IMR-90 (cell line): ENCODE data around the gene INTS11. TPM values are rescaled to one million over a fixed set of nuclear protein-coding genes. Genes with fewer than 3 reads are reported as not detected.

Experiments used
- ATAC-seq: fragments of 200-7000 bp; cut with Tn5 transposase; 2 replicates; pipeline ENCODE4 v1.9.1; 2020; ENCODE audit warnings: low read depth, mild to moderate bottlenecking, moderate library complexity
- BruUV-seq: library from RNA; stranded (reverse); fragments of 400-500 nt; replicated peaks from 2 replicates; lab custom pipeline; 2021; lab: Mats Ljungman, UMichigan
- CTCF ChIA-PET: fragments of 300-600 bp; formaldehyde crosslinking; extraction: SDS; loops from one replicate; lab custom pipeline; 2021; ENCODE audit warnings: antibody characterized with exemption; lab: Yijun Ruan, JAX
- POLR2A ChIA-PET: fragments of 300-600 bp; sonication (Branson Sonifier 250); formaldehyde crosslinking; loops from one replicate; lab custom pipeline; 2022; ENCODE audit warnings: antibody characterized with exemption; ENCODE audit not compliant: unreplicated experiment; lab: Charles Lee
- DNase-seq: peaks from one replicate; pipeline ENCODE4 v3.0.0; 2013
- H2AFZ ChIP-seq: replicated peaks from 2 replicates; pipeline ENCODE3; 2013; ENCODE audit warnings: low read length, mild to moderate bottlenecking; ENCODE audit not compliant: poor library complexity
- H2AK5ac ChIP-seq: 2 replicates; pipeline ENCODE4 v1.6.1; 2013; ENCODE audit warnings: low read depth, low read length, inconsistent platforms
- H2AK9ac ChIP-seq: replicated peaks from 2 replicates; pipeline ENCODE3; 2013; ENCODE audit warnings: mild to moderate bottlenecking, low read depth, low read length, moderate library complexity; ENCODE audit not compliant: poor library complexity
- H2BK120ac ChIP-seq: 2 replicates; pipeline ENCODE4 v1.6.1; 2013; ENCODE audit warnings: low read depth, low read length, inconsistent platforms
- H2BK15ac ChIP-seq: 3 replicates; pipeline ENCODE4 v1.6.1; 2013; ENCODE audit warnings: low read depth, low read length, inconsistent platforms
- H2BK20ac ChIP-seq: 2 replicates; pipeline ENCODE4 v1.6.1; 2013; ENCODE audit warnings: low read depth, mild to moderate bottlenecking, inconsistent platforms, low read length, moderate library complexity
- H2BK5ac ChIP-seq: 2 replicates; pipeline ENCODE4 v1.6.1; 2013; ENCODE audit warnings: mild to moderate bottlenecking, low read depth, low read length, inconsistent platforms; ENCODE audit not compliant: poor library complexity, severe bottlenecking
- H3K14ac ChIP-seq: replicated peaks from 2 replicates; pipeline ENCODE4 v1.6.1; 2013; ENCODE audit warnings: low read depth, low read length, inconsistent platforms
- H3K18ac ChIP-seq: 2 replicates; pipeline ENCODE4 v1.6.1; 2013; ENCODE audit warnings: low read depth, low read length, control low read depth
- H3K23ac ChIP-seq: 2 replicates; pipeline ENCODE4 v1.6.1; 2013; ENCODE audit warnings: low read depth, low read length, inconsistent platforms
- H3K27ac ChIP-seq: 2 replicates; pipeline ENCODE4 v1.5.1; 2013; ENCODE audit warnings: mild to moderate bottlenecking, control low read depth, low read length; ENCODE audit not compliant: insufficient read depth
- H3K27me3 ChIP-seq: 2 replicates; pipeline ENCODE4 v1.6.1; 2013; ENCODE audit warnings: low read length; ENCODE audit not compliant: control insufficient read depth, insufficient read depth
- H3K36me3 ChIP-seq: 2 replicates; pipeline ENCODE4 v1.6.1; 2013; ENCODE audit warnings: low read length, mixed read lengths; ENCODE audit not compliant: control insufficient read depth, insufficient read depth
- H3K4ac ChIP-seq: 2 replicates; pipeline ENCODE4 v1.6.1; 2013; ENCODE audit warnings: low read depth, low read length, inconsistent platforms
- H3K4me1 ChIP-seq: 2 replicates; pipeline ENCODE4 v1.6.1; 2013; ENCODE audit warnings: low read length, mixed read lengths; ENCODE audit not compliant: control insufficient read depth, insufficient read depth
- H3K4me2 ChIP-seq: 2 replicates; pipeline ENCODE4 v1.6.1; 2013; ENCODE audit warnings: low read depth, mild to moderate bottlenecking, control low read depth, low read length, moderate library complexity
- H3K4me3 ChIP-seq: 2 replicates; pipeline ENCODE4 v1.5.1; 2013; ENCODE audit warnings: low read depth, mild to moderate bottlenecking, control low read depth, low read length, moderate library complexity; ENCODE audit not compliant: insufficient read depth
- H3K56ac ChIP-seq: 2 replicates; pipeline ENCODE4 v1.6.1; 2013; ENCODE audit warnings: low read length, inconsistent platforms; ENCODE audit not compliant: insufficient read depth; ENCODE audit errors: extremely low read depth
- H3K79me1 ChIP-seq, 2 experiments: 2 replicates each; pipeline ENCODE4 v1.6.1; 2013; ENCODE audit warnings: low read length in 2 of 2, inconsistent platforms in 1 of 2, low read depth in 1 of 2
- H3K9ac ChIP-seq: 2 replicates; pipeline ENCODE4 v1.6.1; 2013; ENCODE audit warnings: low read depth, low read length, control low read depth
- H3K9me1 ChIP-seq: 2 replicates; pipeline ENCODE4 v1.6.1; 2013; ENCODE audit warnings: low read length, inconsistent platforms; ENCODE audit not compliant: insufficient read depth
- H3K9me3 ChIP-seq: 2 replicates; pipeline ENCODE4 v1.6.1; 2013; ENCODE audit warnings: low read length; ENCODE audit not compliant: control insufficient read depth, insufficient read depth
- H4K20me1 ChIP-seq: 2 replicates; pipeline ENCODE4 v1.6.1; 2013; ENCODE audit warnings: low read length, inconsistent platforms; ENCODE audit not compliant: insufficient read depth
- H4K5ac ChIP-seq: 2 replicates; pipeline ENCODE4 v1.6.1; 2013; ENCODE audit warnings: mild to moderate bottlenecking, low read depth, low read length, control low read depth
- H4K8ac ChIP-seq, 2 experiments: 2 replicates each; pipeline ENCODE4 v1.6.1; 2013; ENCODE audit warnings: low read depth in 2 of 2, low read length in 2 of 2, control low read depth in 1 of 2, inconsistent platforms in 1 of 2
- H4K91ac ChIP-seq: 2 replicates; pipeline ENCODE4 v1.6.1; 2013; ENCODE audit warnings: low read depth, low read length, inconsistent platforms; ENCODE audit not compliant: insufficient read depth
- CHD1 ChIP-seq: IDR thresholded peaks from 2 replicates; pipeline ENCODE4 v1.6.1; 2012; ENCODE audit warnings: low read depth, low read length, improper control_type of control experiment
- FOS ChIP-seq: fragments of 150-350 bp; IDR thresholded peaks from 2 replicates; pipeline ENCODE4 v1.6.1; 2016; ENCODE audit warnings: low read depth, low read length
- MAZ ChIP-seq: IDR thresholded peaks from 2 replicates; pipeline ENCODE4 v1.6.1; 2012; ENCODE audit warnings: low read depth, mild to moderate bottlenecking, low read length, improper control_type of control experiment, moderate library complexity, borderline replicate concordance
- NFE2L2 ChIP-seq: fragments of 150-350 bp; IDR thresholded peaks from 2 replicates; pipeline ENCODE4 v1.6.1; 2016; ENCODE audit warnings: low read depth, mild to moderate bottlenecking, low read length
- RAD21 ChIP-seq: IDR thresholded peaks from 2 replicates; pipeline ENCODE4 v1.6.1; 2012; ENCODE audit warnings: low read length, improper control_type of control experiment
- RCOR1 ChIP-seq: IDR thresholded peaks from 2 replicates; pipeline ENCODE4 v1.6.1; 2012; ENCODE audit warnings: mild to moderate bottlenecking, low read length, improper control_type of control experiment; ENCODE audit not compliant: insufficient replicate concordance
- RFX5 ChIP-seq: IDR thresholded peaks from 2 replicates; pipeline ENCODE4 v1.8.0; 2012; ENCODE audit warnings: low read depth, mild to moderate bottlenecking, low read length, moderate library complexity
- USF2 ChIP-seq: fragments of 150-350 bp; IDR thresholded peaks from 2 replicates; pipeline ENCODE4 v1.6.1; 2017; ENCODE audit warnings: mild to moderate bottlenecking, antibody characterized with exemption, low read length, low read depth
- WGBS, 2 experiments: methylation state at CpG; one replicate each; pipeline versions ENCODE4 v1.1.5 to v1.1.7; 2013; ENCODE audit warnings: missing lambda C conversion rate in 2 of 2; ENCODE audit not compliant: insufficient read length in 1 of 2; ENCODE audit errors: extremely low coverage in 2 of 2; 5-methylcytosine and 5-hydroxymethylcytosine counted together
- dilution Hi-C: fragments of 300-500 bp; cut with HindIII; formaldehyde crosslinking; loops from one replicate; pipeline ENCODE4 v1.14.3; 2018; ENCODE audit warnings: low sequenced_read_pairs; ENCODE audit not compliant: unreplicated experiment
- in situ Hi-C: fragments of 300-500 bp; cut with MboI; formaldehyde crosslinking; loops from 3 replicates; pipeline ENCODE4 v1.14.3; 2019; ENCODE audit warnings: low sequenced_read_pairs, inconsistent platforms, mixed read lengths
- intact Hi-C: fragments of 100-400 bp; cut with micrococcal nuclease; formaldehyde crosslinking; loops from 2 replicates; pipeline ENCODE4 v1.10.0; 2022
- polyA plus RNA-seq, 3 experiments: library from polyadenylated mRNA; depleted of rRNA; stranded (reverse); fragments of >200 nt; gene quantifications; 2 replicates each; pipeline ENCODE4 v1.2.3, GENCODE V29; 2012; ENCODE audit warnings: low replicate concordance in 1 of 3
- total RNA-seq: library from RNA; depleted of rRNA; stranded (reverse); fragments of >200 nt; gene quantifications from 2 replicates; pipeline ENCODE4 v1.2.3, GENCODE V29; 2012

Gene INTS11
- total and polyA plus RNA-seq, 2 of the 4 experiments (the other 2 are of a cell fraction), result 56.1 to 123 TPM

DNA sequence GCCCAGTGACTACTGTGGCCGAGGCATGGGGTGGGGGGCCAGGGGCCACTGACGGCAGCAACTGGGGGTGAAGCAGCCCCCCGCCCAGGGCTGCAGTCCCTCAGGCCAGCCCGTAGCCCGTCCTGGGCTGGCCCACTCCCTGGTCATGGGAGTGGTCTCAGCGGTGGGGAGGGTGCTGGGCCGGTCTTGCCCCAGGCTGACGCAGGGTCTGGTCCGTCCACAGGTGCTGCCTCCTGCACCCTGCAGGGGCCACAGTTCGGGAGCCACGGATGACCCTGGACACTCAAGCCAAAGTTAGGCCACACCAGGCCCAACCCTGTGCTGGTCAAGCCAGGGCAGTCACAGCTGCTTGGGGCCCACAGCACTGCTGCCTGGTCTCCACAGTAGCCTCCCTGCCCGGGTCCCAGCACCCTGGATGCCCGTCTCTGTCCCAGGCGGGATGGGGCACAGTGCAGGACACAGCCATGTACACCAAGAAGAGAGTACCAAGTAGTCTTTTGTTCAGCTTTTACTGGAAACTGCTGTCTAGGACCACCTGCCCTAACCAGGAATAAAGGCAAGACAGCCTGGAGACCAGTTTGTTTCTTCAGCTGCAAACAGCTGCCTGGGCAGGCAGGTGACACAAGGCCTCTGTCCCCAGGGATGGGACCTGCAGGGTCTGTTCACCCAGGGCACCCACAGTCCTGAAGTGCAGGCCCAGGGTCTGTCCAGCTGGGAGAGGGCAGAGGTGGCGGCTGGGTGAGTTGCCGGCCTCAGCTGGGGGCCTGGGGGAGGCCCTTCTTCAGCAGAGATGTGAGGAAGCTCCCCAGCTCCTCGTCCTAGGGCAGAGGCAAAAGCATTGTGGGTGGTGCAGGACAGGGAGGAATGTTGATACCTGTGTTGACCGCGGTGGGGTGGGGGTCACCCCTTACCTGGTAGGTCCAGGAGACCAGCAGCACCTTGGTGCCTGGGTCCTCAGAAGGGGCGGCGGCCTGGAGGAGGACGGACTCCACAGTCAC lies 13.1 kb downstream of the INTS11 start (continued):
- no peak for TF ChIP-seq RAD21

GRCh38 chr1:1310476-1311053 lies 13.9 kb downstream of the INTS11 start:
- Histone ChIP-seq H3K36me3 (peaks cover 54% of the 10 kb centered on the region), H3K4me1 (peaks cover 19% of the 10 kb centered on the region), H2BK5ac (no peak overlapping the region), H3K9ac (no peak overlapping the region), H2AFZ (no peak overlapping the region), H2BK120ac (no peak overlapping the region), H3K79me1 (peaks cover 5 to 49% of the 10 kb centered on the region in 2 experiments), H4K20me1 (peaks cover 50% of the 10 kb centered on the region), H2AK9ac (peak overlapping the region; percentile 65), H3K27me3 (no peaks in the 10 kb centered on the region), H3K18ac (no peak overlapping the region), H2BK20ac (no peak overlapping the region), H3K4me2 (no peak overlapping the region), H3K56ac (no peak overlapping the region), H2BK15ac (no peak overlapping the region), H3K27ac (no peak overlapping the region), H3K23ac (no peak overlapping the region), H3K9me1 (peaks cover 3% of the 10 kb centered on the region), H3K4ac (no peak overlapping the region), H4K5ac (no peak overlapping the region), H4K91ac (no peak overlapping the region), H3K4me3 (no peak overlapping the region), H2AK5ac (no peak overlapping the region), H3K14ac (no peak overlapping the region), H3K9me3 (no peaks in the 10 kb centered on the region), H4K8ac (no peak overlapping the region)
- CTCF ChIA-PET, result no interaction called here
- dilution Hi-C loops (no loop called here), intact Hi-C loops (no loop called here), in situ Hi-C loops (no loop called here)
- no peak for TF ChIP-seq CHD1
- no peak for TF ChIP-seq RCOR1
- no peak for TF ChIP-seq MAZ
- no peak for TF ChIP-seq USF2
- no peak for TF ChIP-seq FOS
- no peak for TF ChIP-seq NFE2L2
- TF ChIP-seq RFX5, result no peak
- DNase-seq, result no peak
- POLR2A ChIA-PET, result no interaction called here
- BruUV-seq, result no TSS peak
- ATAC-seq, result no peak
- 87% methylated on average over 19 of the region's 21 CpGs; no CpG with 5 or more reads in 1 of the 2 experiments for WGBS, 2 experiments
